NB4 (cell line): Measurements from ENCODE around the gene MYO15A.

Experiments used
- DNase-seq: peaks from one replicate; pipeline ENCODE4 v3.0.0; 2010; ENCODE audit warnings: low read depth
- H3K4me3 ChIP-seq: one replicate; pipeline ENCODE4 v1.5.1; 2011; ENCODE audit warnings: mild to moderate bottlenecking, low read depth, low read length, moderate library complexity
- MYC ChIP-seq: IDR thresholded peaks from 2 replicates; pipeline ENCODE4 v1.6.1; 2011; ENCODE audit warnings: low read depth, low read length
- POLR2A ChIP-seq: IDR thresholded peaks from 2 replicates; pipeline ENCODE4 v1.6.1; 2011; ENCODE audit warnings: mild to moderate bottlenecking; ENCODE audit not compliant: insufficient read length; ENCODE audit errors: extremely low read depth
- TF ChIP-seq, protein P1 (sequence below): IDR thresholded peaks from 2 replicates; pipeline ENCODE4 v1.6.1; 2011; ENCODE audit warnings: low read depth, low read length
- TF ChIP-seq, protein P2 (sequence below): IDR thresholded peaks from one replicate; pipeline ENCODE4 v1.5.1; 2012; ENCODE audit warnings: low read depth, low read length

The MYO15A gene

DNA sequence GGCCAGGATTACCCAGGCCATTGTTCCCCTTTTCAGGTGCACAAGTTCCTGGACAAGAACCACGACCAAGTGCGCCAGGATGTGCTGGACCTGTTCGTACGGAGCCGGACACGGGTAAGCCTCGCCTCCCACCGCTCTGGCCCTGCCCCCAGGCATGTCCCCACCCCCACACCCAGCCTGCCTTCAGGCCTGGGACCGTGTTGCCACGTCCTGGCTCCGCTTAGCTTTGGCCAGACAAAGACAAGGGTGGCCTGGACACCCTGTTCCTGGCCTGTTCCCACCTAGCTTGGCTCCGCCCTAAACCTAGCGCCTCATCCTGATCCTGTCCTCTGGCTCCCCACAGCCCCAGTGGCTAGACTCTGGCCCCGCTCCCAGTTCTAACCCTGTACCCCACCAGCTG, 30.9 kb downstream of the MYO15A start:
- TF ChIP-seq, protein P1, sequence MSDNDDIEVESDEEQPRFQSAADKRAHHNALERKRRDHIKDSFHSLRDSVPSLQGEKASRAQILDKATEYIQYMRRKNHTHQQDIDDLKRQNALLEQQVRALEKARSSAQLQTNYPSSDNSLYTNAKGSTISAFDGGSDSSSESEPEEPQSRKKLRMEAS: no peak
- TF ChIP-seq MYC: no peak
- TF ChIP-seq POLR2A: no peak
- TF ChIP-seq, protein P2, sequence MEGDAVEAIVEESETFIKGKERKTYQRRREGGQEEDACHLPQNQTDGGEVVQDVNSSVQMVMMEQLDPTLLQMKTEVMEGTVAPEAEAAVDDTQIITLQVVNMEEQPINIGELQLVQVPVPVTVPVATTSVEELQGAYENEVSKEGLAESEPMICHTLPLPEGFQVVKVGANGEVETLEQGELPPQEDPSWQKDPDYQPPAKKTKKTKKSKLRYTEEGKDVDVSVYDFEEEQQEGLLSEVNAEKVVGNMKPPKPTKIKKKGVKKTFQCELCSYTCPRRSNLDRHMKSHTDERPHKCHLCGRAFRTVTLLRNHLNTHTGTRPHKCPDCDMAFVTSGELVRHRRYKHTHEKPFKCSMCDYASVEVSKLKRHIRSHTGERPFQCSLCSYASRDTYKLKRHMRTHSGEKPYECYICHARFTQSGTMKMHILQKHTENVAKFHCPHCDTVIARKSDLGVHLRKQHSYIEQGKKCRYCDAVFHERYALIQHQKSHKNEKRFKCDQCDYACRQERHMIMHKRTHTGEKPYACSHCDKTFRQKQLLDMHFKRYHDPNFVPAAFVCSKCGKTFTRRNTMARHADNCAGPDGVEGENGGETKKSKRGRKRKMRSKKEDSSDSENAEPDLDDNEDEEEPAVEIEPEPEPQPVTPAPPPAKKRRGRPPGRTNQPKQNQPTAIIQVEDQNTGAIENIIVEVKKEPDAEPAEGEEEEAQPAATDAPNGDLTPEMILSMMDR: no peak
- no peak for DNase-seq
- no peak overlapping the region for H3K4me3 ChIP-seq

DNA sequence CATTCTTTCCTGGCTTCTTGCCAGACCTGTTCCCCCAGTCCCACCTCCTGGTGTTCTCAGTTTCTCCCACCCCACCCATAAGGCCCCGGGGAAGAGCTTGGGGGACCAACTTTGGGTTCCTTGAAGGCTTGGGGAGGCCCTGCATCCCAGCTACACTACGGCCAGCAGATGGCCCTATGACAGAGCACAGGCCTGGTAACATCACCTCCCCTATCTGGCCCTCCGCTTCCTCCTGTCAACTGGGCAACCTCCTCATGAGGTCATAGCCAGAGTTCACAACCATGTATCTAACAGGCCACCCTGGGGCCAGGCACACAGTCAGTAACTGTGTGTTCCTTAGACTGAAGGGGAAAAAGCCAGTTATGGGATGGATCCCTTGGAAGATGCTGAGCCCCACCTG, 31.4 kb downstream of the MYO15A start:
- TF ChIP-seq, protein P2: peak; percentile 34
- no peak for TF ChIP-seq MYC
- H3K4me3 ChIP-seq: no peak overlapping the region
- DNase-seq: peak; percentile 45

DNA sequence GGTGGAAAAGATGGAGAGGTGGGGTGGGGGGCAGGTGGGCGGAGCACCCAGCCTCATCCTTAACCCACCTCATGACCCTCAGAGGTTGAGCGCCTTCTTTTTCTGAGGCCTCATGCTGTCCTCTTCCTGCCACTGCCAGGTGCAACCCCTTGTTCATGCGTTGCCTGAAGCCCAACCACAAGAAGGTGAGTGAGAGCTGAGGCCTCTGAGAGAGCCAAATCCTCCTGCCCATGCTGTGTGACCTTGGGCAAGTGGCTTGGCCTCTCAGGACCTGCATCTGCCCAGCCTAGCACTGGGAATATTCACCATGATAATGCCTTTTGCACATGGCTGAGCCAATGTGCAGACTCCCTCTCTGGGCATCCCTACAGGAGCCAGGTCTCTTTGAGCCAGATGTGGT, 32.1 kb downstream of the MYO15A start:
- H3K4me3 ChIP-seq: no peak overlapping the region
- no peak for DNase-seq
- TF ChIP-seq POLR2A: no peak

DNA sequence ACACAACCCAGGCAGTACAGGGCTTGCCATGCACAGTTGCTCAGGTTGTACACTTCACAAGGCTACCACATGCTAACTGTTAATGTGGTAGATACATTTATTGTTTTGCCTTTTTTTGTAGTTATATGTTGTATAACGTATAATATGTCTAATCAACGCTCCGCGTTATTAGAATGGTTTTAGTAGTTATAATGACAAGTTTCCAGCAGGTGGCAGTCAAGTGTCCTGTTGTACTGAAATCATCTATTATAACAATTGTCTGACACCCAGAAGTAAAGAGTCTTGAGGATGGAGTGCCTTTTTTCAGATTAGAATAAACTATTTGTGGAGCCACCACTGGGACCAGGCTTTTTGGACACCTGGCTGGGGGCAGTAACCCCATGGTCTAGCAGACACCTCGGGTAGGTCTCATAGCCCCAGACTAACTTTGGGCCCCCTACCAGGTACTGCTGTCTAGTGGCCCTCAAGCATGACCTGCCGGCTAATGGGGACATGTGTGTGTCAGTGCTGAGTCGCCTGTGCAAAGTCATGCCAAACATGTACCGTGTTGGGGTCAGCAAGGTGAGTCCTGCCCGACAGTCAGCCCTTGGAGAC, 32.8 kb downstream of the MYO15A start:
- H3K4me3 ChIP-seq: no peak overlapping the region
- peak; percentile 65 for DNase-seq
- TF ChIP-seq MYC: no peak
- TF ChIP-seq, protein P2: peak; percentile 45

DNA sequence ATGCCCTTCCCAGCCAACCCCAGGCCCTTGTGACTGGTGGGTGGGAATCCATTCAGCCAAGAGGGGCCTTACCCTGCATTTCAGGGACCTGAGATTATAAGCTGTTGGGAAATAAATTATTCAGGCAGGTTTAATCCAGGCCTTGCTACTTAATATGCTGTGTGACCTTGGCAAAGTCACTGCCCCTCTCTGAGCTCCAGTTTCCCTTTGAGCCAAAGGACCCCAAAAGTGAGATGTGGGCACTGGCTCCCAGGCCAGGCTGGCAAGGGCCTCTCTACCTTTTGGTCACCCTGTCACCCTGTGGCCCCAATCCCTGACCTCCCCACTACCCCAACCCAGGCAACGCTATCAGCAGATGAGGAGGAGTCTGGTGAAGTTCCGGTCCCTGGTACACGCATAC, 33.9 kb downstream of the MYO15A start:
- DNase-seq: no peak
- no peak overlapping the region for H3K4me3 ChIP-seq
- TF ChIP-seq, protein P1: no peak
- TF ChIP-seq, protein P2: no peak
- TF ChIP-seq POLR2A (no peak), MYC (no peak)

DNA sequence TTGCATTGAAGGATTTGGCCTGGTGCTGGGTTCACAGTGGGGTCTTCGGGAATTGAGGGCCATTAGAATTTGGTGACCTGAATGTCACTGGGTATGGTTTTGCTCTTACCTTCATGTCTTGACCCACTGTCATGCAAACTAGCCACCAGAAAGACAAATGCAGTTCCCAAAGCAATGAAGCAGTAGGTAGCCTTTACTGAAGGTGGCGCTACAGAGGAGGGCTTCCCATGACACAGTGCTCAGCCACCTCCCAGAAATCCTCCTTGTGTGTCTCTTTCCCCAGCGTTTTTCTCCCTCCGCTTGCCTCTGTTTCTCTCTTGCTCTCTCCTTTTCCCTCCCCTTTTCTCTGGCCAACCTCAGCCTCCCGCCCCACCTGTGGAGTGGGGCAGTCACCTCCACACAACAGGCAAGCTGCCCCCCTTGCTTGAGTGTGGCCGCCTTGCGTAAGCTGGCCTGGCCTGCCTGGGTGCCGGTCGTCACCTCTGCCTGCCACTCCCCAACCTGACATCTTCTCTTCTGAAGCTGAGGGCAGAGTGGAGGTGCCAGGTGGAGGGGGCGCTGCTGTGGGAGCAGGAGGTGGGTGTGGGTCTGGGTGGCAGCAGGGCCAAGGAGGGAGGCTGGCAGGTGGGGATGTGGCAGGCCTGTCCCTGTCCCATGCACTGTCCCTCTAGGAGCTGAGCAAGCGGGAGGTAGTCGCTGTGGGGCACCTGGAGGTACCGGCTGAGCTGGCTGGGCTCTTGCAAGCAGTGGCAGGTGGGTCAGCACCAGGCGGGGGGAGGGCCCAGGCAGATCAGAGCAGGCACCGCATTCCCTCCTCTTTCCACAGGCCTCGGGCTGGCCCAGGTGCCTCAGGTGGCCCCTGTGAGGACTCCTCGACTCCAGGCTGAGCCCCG, 34.7 kb downstream of the MYO15A start:
- no peak for TF ChIP-seq MYC
- TF ChIP-seq, protein P2: peak; percentile 70
- no peak overlapping the region for H3K4me3 ChIP-seq
- peak; percentile 58 for DNase-seq
